ENCODE measurements around the gene MARCO. TPM values are rescaled to one million over a fixed set of nuclear protein-coding genes. Genes with fewer than 3 reads are reported as not detected.

Gene MARCO, protein sequence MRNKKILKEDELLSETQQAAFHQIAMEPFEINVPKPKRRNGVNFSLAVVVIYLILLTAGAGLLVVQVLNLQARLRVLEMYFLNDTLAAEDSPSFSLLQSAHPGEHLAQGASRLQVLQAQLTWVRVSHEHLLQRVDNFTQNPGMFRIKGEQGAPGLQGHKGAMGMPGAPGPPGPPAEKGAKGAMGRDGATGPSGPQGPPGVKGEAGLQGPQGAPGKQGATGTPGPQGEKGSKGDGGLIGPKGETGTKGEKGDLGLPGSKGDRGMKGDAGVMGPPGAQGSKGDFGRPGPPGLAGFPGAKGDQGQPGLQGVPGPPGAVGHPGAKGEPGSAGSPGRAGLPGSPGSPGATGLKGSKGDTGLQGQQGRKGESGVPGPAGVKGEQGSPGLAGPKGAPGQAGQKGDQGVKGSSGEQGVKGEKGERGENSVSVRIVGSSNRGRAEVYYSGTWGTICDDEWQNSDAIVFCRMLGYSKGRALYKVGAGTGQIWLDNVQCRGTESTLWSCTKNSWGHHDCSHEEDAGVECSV
- 19.7 TPM for total RNA-seq
- long read RNA-seq, partial matches to known transcripts, result 1 of 5 reads
- long read RNA-seq, other reads (novel, unspliced or antisense), result 2 of 5 reads

GRCh38 chr2:118942031-118942430, at the start of gene MARCO:
TSS of gene MARCO (plus strand) at chr2:118942194. CDS start at chr2:118942301, 107 bp downstream.
- intact Hi-C loops (cut with DNase I), result no loop called here
- ATAC-seq, result no peak
- DNase-seq (ENCODE audit: missing footprints), result no peak

- ATAC-seq (no peak), DNase-seq (ENCODE audit: missing footprints) (no peak)
- intact Hi-C loops (cut with DNase I), result no loop called here
Observed at GRCh38 chr2:118893100-118893499, 48.9 kb upstream of the MARCO start.

DNA sequence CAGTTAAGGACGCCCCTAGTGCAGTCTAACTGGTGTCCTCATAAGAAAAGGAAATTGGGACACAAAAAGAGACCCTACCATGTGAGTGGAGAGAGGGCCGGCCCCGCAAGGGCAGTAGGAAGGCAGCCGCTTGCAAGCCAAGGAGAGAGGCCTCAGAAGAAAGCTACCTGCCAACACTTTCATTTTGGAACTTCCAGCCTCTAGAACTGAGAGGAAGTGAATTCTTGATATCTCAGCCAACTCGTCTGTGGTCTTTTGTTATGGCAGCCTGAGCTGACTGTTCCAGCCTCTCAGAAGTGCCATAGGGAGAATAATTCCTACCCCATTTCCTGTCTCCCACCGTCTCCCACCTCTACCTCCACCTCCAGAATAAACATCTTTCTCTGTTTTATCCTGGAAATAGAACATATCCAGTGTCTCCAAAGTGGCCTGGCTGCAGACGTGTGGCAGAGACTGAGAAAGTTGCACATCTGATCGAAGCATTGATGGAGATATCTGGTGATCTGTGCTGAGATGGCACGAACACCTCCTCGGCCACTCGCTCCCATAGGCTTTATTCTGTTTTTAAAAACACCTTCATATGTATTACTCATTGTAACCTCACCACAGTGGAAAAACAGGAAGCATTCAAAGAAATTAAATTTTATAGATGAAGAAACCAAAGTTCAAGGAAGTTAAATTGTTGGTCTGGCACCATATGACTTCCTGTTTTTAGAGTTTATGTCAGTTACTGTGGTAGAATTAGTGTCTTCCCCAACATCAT, 39.5 kb upstream of the MARCO start:
- intact Hi-C loops (cut with DNase I), result no loop called here
- peak; percentile 50 for ATAC-seq

DNA sequence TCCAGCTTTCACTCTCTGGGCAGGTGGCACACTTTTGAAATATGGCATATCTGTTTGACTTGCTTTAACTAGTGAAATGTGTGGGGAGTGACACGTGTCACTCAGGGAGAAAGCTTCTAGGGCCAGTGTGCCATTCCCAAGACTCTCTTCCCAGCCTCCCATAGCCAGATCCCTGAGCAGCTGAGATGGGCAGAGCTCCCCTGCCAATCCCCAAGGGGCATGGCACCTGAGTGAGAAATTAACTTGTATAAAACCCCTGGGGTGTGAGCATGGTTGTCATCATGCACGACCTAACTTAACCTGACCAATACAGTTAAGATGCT, 39.0 kb upstream of the MARCO start:
- ATAC-seq (no peak), DNase-seq (ENCODE audit: missing footprints) (no peak)
- intact Hi-C loops (cut with DNase I), result no loop called here

More for the DNA sequence above, 39.5 kb upstream of the MARCO start:
- no peak for DNase-seq (ENCODE audit: missing footprints)

GRCh38 chr2:118903551-118904479, 38.2 kb upstream of the MARCO start:
- intact Hi-C loops (cut with DNase I), result no loop called here

GRCh38 chr2:118905206-118905605, 36.8 kb upstream of the MARCO start:
- DNase-seq (ENCODE audit: missing footprints) (no peak), ATAC-seq (no peak)
- intact Hi-C loops (cut with DNase I), result no loop called here

More at GRCh38 chr2:118903551-118904479, 38.2 kb upstream of the MARCO start:
- ATAC-seq (peak; percentile 34), DNase-seq (ENCODE audit: missing footprints) (no peak)

DNA sequence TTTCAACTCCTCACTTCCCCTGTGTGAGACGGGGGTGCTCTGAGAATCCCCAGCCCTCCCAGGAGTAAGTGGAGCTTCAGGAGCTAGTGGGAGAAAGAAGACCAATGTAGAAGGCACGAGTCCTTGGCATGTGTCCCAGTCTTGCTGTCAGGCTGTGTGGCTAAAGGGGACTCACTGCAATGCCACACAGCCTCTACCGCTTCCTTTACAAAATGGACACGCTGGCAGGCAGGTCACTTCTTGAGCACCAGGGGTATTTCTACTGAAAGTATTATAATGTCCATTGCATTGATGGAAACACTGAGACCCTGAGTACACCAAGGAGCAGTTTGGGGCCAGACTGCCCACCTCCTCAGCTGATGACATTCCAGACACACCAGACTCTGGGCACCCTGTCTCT, 35.8 kb upstream of the MARCO start:
- ATAC-seq, result no peak
- DNase-seq (ENCODE audit: missing footprints), result no peak
- intact Hi-C loops (cut with DNase I), result no loop called here

- DNase-seq (ENCODE audit: missing footprints) (no peak), ATAC-seq (no peak)
- intact Hi-C loops (cut with DNase I), result no loop called here
Observed at GRCh38 chr2:118907759-118908158, 34.2 kb upstream of the MARCO start.

DNA sequence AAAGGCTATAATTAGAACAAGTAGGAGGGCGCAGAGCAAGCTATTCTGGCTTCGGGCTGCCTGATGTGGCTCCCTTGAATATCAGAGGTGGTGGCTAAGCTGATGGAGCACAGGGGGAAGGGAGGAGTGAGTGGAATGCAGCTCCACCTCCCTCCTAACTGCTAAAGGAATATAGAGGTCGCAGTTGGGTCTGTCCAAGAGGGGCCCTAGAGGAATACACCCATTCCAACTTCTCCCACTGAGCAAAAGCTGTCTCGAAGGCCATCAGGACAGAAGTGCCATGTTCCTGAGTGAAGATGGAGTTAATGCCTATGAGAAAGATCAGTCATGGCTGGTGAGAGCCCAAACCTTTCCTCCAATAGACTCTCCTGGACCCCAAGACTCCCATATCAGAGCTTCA, 32.8 kb upstream of the MARCO start:
- ATAC-seq, result no peak
- no peak for DNase-seq (ENCODE audit: missing footprints)
- intact Hi-C loops (cut with DNase I), result no loop called here

- intact Hi-C loops (cut with DNase I), result no loop called here
- ATAC-seq (no peak), DNase-seq (ENCODE audit: missing footprints) (no peak)
Observed at GRCh38 chr2:118911166-118911856, 30.7 kb upstream of the MARCO start.

DNA sequence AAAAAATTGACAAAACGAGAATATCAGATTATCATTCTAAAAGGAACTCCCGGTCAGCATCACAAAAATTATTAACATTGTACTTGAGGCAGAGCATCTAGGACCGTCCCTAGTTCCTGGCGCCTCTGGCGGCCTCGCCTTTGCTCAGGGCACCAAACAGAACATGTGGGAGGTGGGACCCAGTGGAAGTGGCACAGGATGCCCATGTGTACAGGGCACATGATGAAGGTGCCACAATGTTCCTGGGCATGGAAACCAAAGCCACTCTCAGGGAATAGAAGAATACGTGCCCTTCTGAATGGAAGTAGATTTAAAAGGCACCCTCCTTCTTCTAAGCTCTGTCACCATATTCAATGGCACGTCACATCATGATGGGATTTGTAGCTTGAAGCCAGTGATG, 30.1 kb upstream of the MARCO start:
- no peak for ATAC-seq
- no peak for DNase-seq (ENCODE audit: missing footprints)
- intact Hi-C loops (cut with DNase I), result no loop called here

GRCh38 chr2:118913131-118913802, 28.7 kb upstream of the MARCO start:
- intact Hi-C loops (cut with DNase I), result no loop called here
- ATAC-seq (no peak), DNase-seq (ENCODE audit: missing footprints) (no peak)

DNA sequence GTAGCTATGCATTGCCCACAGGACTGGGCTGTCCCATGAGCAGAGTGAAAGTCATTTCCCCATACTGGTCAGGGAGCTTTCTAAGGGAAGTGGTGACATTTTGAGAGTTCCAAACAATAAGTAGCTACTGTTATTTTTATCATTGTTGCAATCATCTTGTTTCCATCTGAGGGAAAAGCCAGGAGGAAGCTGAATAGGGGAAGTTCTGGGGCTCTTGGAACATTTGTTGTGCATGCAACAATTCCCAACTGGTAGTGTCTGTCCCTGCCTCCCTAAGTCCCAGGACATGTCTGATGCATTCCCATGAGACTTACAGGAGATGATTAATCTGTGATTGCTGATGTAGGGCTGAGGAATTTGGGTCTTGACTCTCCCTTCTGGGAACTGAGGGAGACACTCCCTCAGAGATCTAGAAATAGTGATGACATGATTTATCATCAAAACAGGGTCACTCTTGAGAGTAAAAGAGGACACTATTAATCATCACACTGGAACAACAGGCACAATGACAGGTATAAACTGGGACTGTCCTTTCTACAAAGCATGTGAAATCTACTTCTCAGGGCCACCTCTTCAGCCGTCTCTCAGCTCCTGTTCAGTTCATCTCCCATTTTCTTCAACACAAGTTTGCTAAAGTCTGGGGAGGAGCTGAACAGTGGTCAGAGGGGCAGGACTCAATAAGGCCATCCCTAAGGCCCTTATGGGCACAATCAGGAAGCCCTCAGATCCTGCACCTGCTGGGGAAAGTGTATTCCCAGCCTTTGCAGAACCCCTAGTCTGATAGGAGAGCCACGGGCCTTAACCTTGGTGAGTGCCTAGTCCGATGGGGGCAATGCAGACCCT, 28.0 kb upstream of the MARCO start:
- ATAC-seq (peak; percentile 42), DNase-seq (ENCODE audit: missing footprints) (no peak)
- intact Hi-C loops (cut with DNase I), result no loop called here

DNA sequence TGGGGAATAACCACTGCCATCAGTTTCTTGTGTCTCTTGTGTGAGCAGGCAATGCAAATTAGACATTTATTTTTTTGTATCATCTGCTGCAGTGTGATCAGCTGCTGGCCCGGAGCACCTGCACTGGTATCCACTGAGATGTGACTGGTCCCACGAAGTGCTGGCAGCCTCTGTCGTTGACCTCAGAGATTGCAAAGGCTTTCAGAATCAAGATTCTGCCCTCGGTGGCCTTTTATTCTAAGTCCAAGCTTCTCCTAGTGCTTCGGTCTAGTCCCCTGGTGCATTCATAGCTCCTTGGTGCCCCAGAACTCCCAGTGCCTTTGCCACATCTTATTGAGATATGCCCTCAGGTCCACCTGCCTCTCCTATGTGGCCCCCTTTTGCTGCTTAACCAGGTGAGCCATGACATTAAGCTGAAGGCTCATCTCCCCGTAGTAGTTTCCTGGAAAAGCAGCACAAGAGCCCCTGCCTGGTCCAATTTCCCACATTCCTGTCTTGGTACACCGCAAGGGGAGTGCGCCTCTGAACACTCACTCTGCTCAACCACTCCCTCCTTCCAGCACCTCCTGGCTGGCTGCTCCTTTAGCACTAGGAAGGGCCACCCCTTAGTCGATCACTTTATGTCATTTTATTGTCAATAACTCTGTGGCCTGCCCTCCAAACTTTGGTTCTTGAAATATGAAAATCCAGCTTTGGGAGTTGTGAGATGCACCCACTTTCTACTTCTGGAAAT, 27.1 kb upstream of the MARCO start:
- ATAC-seq (no peak), DNase-seq (ENCODE audit: missing footprints) (no peak)
- intact Hi-C loops (cut with DNase I), result no loop called here

DNA sequence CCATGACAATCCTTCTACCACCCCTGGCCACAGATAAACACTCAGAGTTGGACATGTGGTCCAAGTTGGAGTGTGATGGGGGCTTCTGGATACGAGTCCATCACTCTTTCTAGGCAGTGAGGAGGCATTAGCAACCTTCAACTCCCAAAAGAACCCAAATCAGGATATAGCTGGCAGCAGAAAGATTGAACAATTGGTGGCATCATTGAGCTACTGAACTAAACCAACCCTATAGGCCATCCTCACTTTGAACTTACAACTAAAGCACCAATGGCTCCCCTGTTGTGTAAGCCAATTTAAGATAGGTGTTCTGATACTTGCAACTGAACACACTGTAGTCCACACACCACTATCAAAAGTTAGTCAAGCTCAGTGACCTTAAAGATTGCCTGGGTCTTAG, 24.0 kb upstream of the MARCO start:
- ATAC-seq (no peak), DNase-seq (ENCODE audit: missing footprints) (no peak)
- intact Hi-C loops (cut with DNase I), result no loop called here

DNA sequence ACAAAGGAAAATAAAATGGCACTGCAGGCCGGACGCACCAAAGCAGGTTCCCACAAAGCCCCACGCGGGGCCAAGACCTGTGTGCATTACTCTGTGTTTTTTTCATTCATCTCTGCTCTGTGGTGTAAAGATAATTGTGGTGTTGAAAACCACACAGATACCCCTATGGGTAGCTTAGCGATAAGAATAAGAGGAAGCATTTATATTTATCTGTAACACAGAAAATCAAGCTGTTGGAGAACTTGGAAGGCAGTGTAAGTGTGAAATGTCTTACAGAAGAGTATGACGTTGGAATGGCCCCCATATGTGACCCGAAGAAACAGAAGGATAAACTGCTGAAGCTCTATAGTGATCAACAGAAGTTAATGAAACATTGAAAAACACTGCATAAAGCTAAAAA, 20.3 kb upstream of the MARCO start:
- ATAC-seq (no peak), DNase-seq (ENCODE audit: missing footprints) (no peak)
- intact Hi-C loops (cut with DNase I), result no loop called here
